ENCODE measurements around the gene PXYLP1.

Gene PXYLP1

GRCh38 chr3:141250828-141251227, 19.2 kb downstream of the PXYLP1 start:
- DNase-seq: no peak

- DNase-seq: no peak
These were observed 21.7 kb downstream of the PXYLP1 start for GRCh38 chr3:141253326-141253725.

GRCh38 chr3:141253811-141254210, 22.2 kb downstream of the PXYLP1 start:
- DNase-seq: no peak

- no peak for DNase-seq
These were observed 23.7 kb downstream of the PXYLP1 start for GRCh38 chr3:141255137-141255845.

- DNase-seq: peak in 3 of 4 experiments; percentile 18 to 28 (median 28)
These were observed 24.2 kb downstream of the PXYLP1 start for GRCh38 chr3:141255846-141256261.

GRCh38 chr3:141256820-141257219, 25.2 kb downstream of the PXYLP1 start:
- DNase-seq: no peak

GRCh38 chr3:141257961-141258360, 26.3 kb downstream of the PXYLP1 start:
- DNase-seq: peak; percentile 86 to 95 (median 91)

- DNase-seq: no peak
These were observed 27.3 kb downstream of the PXYLP1 start for GRCh38 chr3:141258973-141259372.

- DNase-seq: no peak
These were observed 28.4 kb downstream of the PXYLP1 start for GRCh38 chr3:141259821-141260629.

- no peak for DNase-seq
These were observed 29.0 kb downstream of the PXYLP1 start for GRCh38 chr3:141260630-141260927.

GRCh38 chr3:141261472-141262307, 30.1 kb downstream of the PXYLP1 start:
- DNase-seq: peak; percentile 56 to 81 (median 74)

GRCh38 chr3:141262308-141262705, 30.7 kb downstream of the PXYLP1 start:
- DNase-seq: no peak

- DNase-seq: no peak
These were observed 34.6 kb downstream of the PXYLP1 start for GRCh38 chr3:141266186-141266585.

GRCh38 chr3:141266797-141267555, 35.4 kb downstream of the PXYLP1 start:
- peak in 2 of 4 experiments; percentile 11 to 24 for DNase-seq

GRCh38 chr3:141267629-141268028, 36.0 kb downstream of the PXYLP1 start:
- DNase-seq: no peak

GRCh38 chr3:141268306-141268705, 36.7 kb downstream of the PXYLP1 start:
- no peak for DNase-seq

- DNase-seq: no peak
These were observed 37.2 kb downstream of the PXYLP1 start for GRCh38 chr3:141268791-141269190.

- DNase-seq: no peak
These were observed 38.3 kb downstream of the PXYLP1 start for GRCh38 chr3:141269961-141270360.

GRCh38 chr3:141271279-141272030, 39.8 kb downstream of the PXYLP1 start:
- DNase-seq: no peak

- DNase-seq: no peak
These were observed 41.5 kb downstream of the PXYLP1 start for GRCh38 chr3:141272906-141273662.
